Trophoblast cell (in vitro differentiated cells and primary cell): Measurements from ENCODE around the gene TENM4.

Source experiments
- DNase-seq, 2 donors: peaks; one replicate each; pipeline ENCODE4 v3.0.0-alpha.2; 2016
- H2AFZ ChIP-seq: 2 replicates; pipeline ENCODE4 v1.6.1; 2013; ENCODE audit warnings: low read length, moderate library complexity, mild to moderate bottlenecking; ENCODE audit not compliant: insufficient read depth, poor library complexity
- H2AK5ac ChIP-seq: 2 replicates; pipeline ENCODE4 v1.6.1; 2013; ENCODE audit warnings: mild to moderate bottlenecking, low read length
- H2BK120ac ChIP-seq: 2 replicates; pipeline ENCODE4 v1.6.1; 2013; ENCODE audit warnings: low read length, mild to moderate bottlenecking, moderate library complexity; ENCODE audit not compliant: insufficient read depth, poor library complexity
- H2BK12ac ChIP-seq: 2 replicates; pipeline ENCODE4 v1.6.1; 2013; ENCODE audit warnings: mild to moderate bottlenecking, low read length, moderate library complexity
- H2BK5ac ChIP-seq: 2 replicates; pipeline ENCODE4 v1.6.1; 2013; ENCODE audit warnings: low read length, low read depth, moderate library complexity, mild to moderate bottlenecking; ENCODE audit not compliant: poor library complexity
- H3K14ac ChIP-seq: 2 replicates; pipeline ENCODE4 v1.6.1; 2013; ENCODE audit warnings: mild to moderate bottlenecking, low read length
- H3K18ac ChIP-seq: 2 replicates; pipeline ENCODE4 v1.6.1; 2013; ENCODE audit warnings: mild to moderate bottlenecking, low read length
- H3K23ac ChIP-seq: 2 replicates; pipeline ENCODE4 v1.6.1; 2013; ENCODE audit warnings: low read length
- H3K27ac ChIP-seq: 2 replicates; pipeline ENCODE4 v1.5.1; 2013; ENCODE audit warnings: low read depth, mild to moderate bottlenecking, inconsistent platforms, low read length, moderate library complexity
- H3K27me3 ChIP-seq: 2 replicates; pipeline ENCODE4 v1.6.1; 2013; ENCODE audit warnings: inconsistent platforms, mild to moderate bottlenecking, low read length, moderate library complexity; ENCODE audit not compliant: insufficient read depth
- H3K36me3 ChIP-seq, 2 experiments: 1 replicate in 1 of 2; 2 replicates in 1 of 2; pipeline ENCODE4 v1.6.1; 2013; ENCODE audit warnings: low read length in 2 of 2, mild to moderate bottlenecking in 2 of 2, moderate library complexity in 1 of 2; ENCODE audit not compliant: insufficient read depth in 2 of 2, control insufficient read depth in 1 of 2
- H3K4ac ChIP-seq: 2 replicates; pipeline ENCODE4 v1.6.1; 2013; ENCODE audit warnings: low read depth, mild to moderate bottlenecking, low read length, moderate library complexity
- H3K4me1 ChIP-seq, 2 experiments: 1 replicate in 1 of 2; 2 replicates in 1 of 2; pipeline ENCODE4 v1.6.1; 2013; ENCODE audit warnings: low read length in 2 of 2, mild to moderate bottlenecking in 2 of 2, moderate library complexity in 1 of 2; ENCODE audit not compliant: insufficient read depth in 2 of 2, control insufficient read depth in 1 of 2
- H3K4me2 ChIP-seq: 2 replicates; pipeline ENCODE4 v1.6.1; 2013; ENCODE audit warnings: inconsistent platforms, mild to moderate bottlenecking, low read length, moderate library complexity
- H3K4me3 ChIP-seq: 2 replicates; pipeline ENCODE4 v1.5.1; 2013; ENCODE audit warnings: mild to moderate bottlenecking, low read depth, low read length, inconsistent platforms
- H3K79me1 ChIP-seq: one replicate; pipeline ENCODE4 v1.6.1; 2013; ENCODE audit warnings: low read length
- H3K79me2 ChIP-seq: 2 replicates; pipeline ENCODE4 v1.6.1; 2013; ENCODE audit warnings: low read length, mild to moderate bottlenecking; ENCODE audit not compliant: control insufficient read depth, insufficient read depth, poor library complexity
- H3K9ac ChIP-seq: 2 replicates; pipeline ENCODE4 v1.6.1; 2013; ENCODE audit warnings: mild to moderate bottlenecking, low read length
- H3K9me3 ChIP-seq: 2 replicates; pipeline ENCODE4 v1.6.1; 2013; ENCODE audit warnings: low read depth, mild to moderate bottlenecking, control low read depth, inconsistent platforms, low read length; ENCODE audit not compliant: insufficient read depth
- H4K12ac ChIP-seq: 2 replicates; pipeline ENCODE4 v1.6.1; 2013; ENCODE audit warnings: low read depth, mild to moderate bottlenecking, low read length, moderate library complexity
- H4K8ac ChIP-seq: 2 replicates; pipeline ENCODE4 v1.6.1; 2013; ENCODE audit warnings: low read depth, mild to moderate bottlenecking, low read length, moderate library complexity
- H4K91ac ChIP-seq: one replicate; pipeline ENCODE4 v1.6.1; 2013; ENCODE audit warnings: low read depth, mild to moderate bottlenecking, low read length, moderate library complexity
- WGBS: extraction: QIAGEN DNeasy Blood & Tissue Kit; methylation state at CpG from one replicate; pipeline ENCODE4 v1.1.7; 2013; ENCODE audit warnings: missing lambda C conversion rate; ENCODE audit not compliant: insufficient read length, insufficient coverage; ENCODE audit errors: extremely low coverage; 5-methylcytosine and 5-hydroxymethylcytosine counted together

The TENM4 gene

DNA sequence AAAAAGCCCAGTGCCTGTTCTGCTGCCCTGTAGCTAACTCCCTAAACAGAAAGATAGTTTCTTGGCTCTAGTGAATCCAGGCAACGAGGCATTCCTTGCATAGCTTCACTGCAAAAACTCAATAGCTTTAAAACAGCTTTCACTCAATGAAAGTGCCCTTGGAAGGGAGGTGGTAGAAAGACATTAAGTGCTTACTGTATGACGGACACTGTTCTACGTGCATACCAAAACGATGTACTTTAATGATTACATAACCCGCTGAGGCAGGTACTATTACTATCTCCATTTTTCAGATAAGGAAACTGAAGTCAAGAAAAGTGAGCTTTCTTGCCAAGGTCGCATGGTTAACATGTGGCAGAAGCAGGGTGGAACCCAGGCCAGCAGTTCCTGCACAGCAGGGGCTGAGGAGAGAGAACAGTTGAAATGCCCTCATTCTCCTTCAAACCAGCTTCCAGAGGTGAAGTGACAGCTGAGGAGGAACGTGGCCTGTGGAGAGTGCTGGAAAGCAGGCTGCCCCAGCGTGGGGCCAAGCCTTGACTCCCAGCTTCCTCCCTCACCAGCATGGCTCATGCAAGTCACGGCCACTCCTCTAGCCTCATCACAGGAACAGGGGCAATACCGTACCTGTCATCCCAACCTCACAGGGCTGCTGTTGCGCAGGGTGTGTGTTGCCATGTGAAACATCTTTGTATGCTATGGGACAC is 638.6 kb downstream of the TENM4 start:
- H3K4me1 ChIP-seq, result peaks cover 17 to 28% of the 10 kb centered on the region in 2 experiments
- no peak overlapping the region for H2AK5ac ChIP-seq
- no peak overlapping the region for H2BK120ac ChIP-seq
- peak overlapping the region; percentile 25 for H3K4me2 ChIP-seq
- H2BK12ac ChIP-seq, result peak overlapping the region; percentile 5
- no CpG with 5 or more reads among the region's 11 CpGs for WGBS
- no peaks in the 10 kb centered on the region for H3K27me3 ChIP-seq
- no peak overlapping the region for H4K8ac ChIP-seq
- no peak overlapping the region for H3K18ac ChIP-seq
- no peak overlapping the region for H3K14ac ChIP-seq
- H3K36me3 ChIP-seq, result peaks cover 2 to 9% of the 10 kb centered on the region in 2 experiments
- H3K23ac ChIP-seq, result no peak overlapping the region
- H3K4ac ChIP-seq, result no peak overlapping the region
- H2BK5ac ChIP-seq, result no peak overlapping the region
- H2AFZ ChIP-seq, result no peak overlapping the region
- peak overlapping the region; percentile 62 for H3K27ac ChIP-seq
- DNase-seq, result peak; percentile 83 to 91
- H3K9me3 ChIP-seq, result peaks cover 2% of the 10 kb centered on the region
- H3K9ac ChIP-seq, result peak overlapping the region; percentile 35
- peaks cover 2% of the 10 kb centered on the region for H3K79me2 ChIP-seq
- H4K91ac ChIP-seq, result peak overlapping the region; percentile 80
- no peak overlapping the region for H4K12ac ChIP-seq
- H3K79me1 ChIP-seq, result peaks cover 17% of the 10 kb centered on the region
- no peak overlapping the region for H3K4me3 ChIP-seq

DNA sequence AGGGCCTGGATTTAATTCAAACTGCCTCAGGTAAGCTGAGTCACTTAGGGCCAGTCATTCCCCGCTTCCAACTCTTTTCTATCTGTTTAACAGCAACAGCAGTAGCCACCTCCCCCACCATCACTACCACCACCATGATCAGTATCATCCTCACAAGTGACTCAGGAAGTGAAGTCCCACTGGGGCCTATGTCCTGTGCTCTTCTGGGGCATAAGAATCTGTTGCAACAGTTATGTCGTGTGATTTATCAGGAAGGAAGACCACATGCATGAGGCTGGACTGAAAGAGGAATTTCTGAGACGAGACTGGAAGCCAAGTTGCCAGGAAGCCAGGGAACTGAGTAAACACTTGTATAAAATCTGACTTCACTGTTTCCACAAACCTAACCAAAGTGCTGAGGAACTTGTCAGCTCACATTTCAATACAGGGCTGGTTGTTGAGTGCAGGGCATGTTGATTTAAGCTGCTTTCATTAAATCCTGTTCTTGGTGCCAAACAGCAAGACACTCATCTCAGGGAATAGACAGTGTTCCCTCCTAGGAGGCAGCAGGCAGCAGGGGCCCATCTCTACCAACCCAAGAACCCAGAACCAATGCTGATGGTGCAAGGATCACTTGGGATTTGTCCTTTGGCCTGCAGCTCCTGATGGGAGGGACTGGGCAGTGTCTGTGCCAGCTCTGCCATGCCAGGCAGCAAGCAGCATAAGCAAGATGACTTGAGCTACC is 639.5 kb downstream of the TENM4 start:
- H3K23ac ChIP-seq, result no peak overlapping the region
- H4K8ac ChIP-seq, result peak overlapping the region; percentile 44
- H3K18ac ChIP-seq, result peak overlapping the region; percentile 83
- H2BK5ac ChIP-seq, result peak overlapping the region; percentile 75
- H3K4me2 ChIP-seq, result no peak overlapping the region
- peak overlapping the region; percentile 62 for H3K4ac ChIP-seq
- H3K79me1 ChIP-seq, result peaks cover 17% of the 10 kb centered on the region
- no peaks in the 10 kb centered on the region for H3K27me3 ChIP-seq
- H2AK5ac ChIP-seq, result peak overlapping the region; percentile 42
- H3K36me3 ChIP-seq, result peaks cover 2 to 10% of the 10 kb centered on the region in 2 experiments
- peak overlapping the region; percentile 78 for H3K14ac ChIP-seq
- WGBS, result no CpG with 5 or more reads among the region's 3 CpGs
- peak overlapping the region; percentile 90 for H2BK120ac ChIP-seq
- H3K9ac ChIP-seq, result no peak overlapping the region
- DNase-seq, result peak; percentile 97
- H2AFZ ChIP-seq, result no peak overlapping the region
- peaks cover 2% of the 10 kb centered on the region for H3K9me3 ChIP-seq
- peak overlapping the region; percentile 74 for H2BK12ac ChIP-seq
- no peak overlapping the region for H3K4me3 ChIP-seq
- peaks cover 17 to 27% of the 10 kb centered on the region in 2 experiments for H3K4me1 ChIP-seq
- H3K27ac ChIP-seq, result peak overlapping the region; percentile 62
- peak overlapping the region; percentile 80 for H4K91ac ChIP-seq
- no peak overlapping the region for H4K12ac ChIP-seq
- H3K79me2 ChIP-seq, result peaks cover 2% of the 10 kb centered on the region

DNA sequence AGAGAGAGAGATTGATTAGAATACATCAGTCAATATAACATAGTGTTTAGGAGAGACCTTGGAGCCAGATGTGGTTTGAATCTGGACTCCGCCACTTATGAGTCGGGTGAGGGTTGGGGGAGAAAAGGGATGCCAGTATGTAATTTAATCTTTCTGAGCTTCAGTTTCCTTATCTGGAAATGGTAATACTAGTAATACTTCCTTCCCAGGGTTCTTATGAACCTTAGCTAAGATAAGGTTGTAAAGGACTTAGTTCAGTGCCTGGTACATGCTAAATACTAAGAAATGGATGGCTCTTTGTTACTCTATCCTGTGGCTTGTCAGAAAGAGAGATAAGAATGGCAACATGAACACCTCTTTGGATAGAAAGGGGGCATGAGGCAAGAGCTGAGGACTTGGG is 640.1 kb downstream of the TENM4 start:
- H3K36me3 ChIP-seq, result peaks cover 4 to 16% of the 10 kb centered on the region in 2 experiments
- no peak overlapping the region for H2BK5ac ChIP-seq
- H3K9me3 ChIP-seq, result peaks cover 2% of the 10 kb centered on the region
- no peak overlapping the region for H3K4me2 ChIP-seq
- peaks cover 17 to 26% of the 10 kb centered on the region in 2 experiments for H3K4me1 ChIP-seq
- no peak overlapping the region for H4K12ac ChIP-seq
- no peak overlapping the region for H4K8ac ChIP-seq
- no peak overlapping the region for H2AFZ ChIP-seq
- no peak for DNase-seq
- H2BK12ac ChIP-seq, result no peak overlapping the region
- H3K27ac ChIP-seq, result peak overlapping the region; percentile 62
- no peak overlapping the region for H2BK120ac ChIP-seq
- H2AK5ac ChIP-seq, result no peak overlapping the region
- no CpG with 5 or more reads among the region's 2 CpGs for WGBS
- H4K91ac ChIP-seq, result peak overlapping the region; percentile 80
- H3K79me1 ChIP-seq, result peaks cover 17% of the 10 kb centered on the region
- no peak overlapping the region for H3K23ac ChIP-seq
- H3K4me3 ChIP-seq, result no peak overlapping the region
- H3K9ac ChIP-seq, result no peak overlapping the region
- H3K4ac ChIP-seq, result no peak overlapping the region
- H3K79me2 ChIP-seq, result peaks cover 2% of the 10 kb centered on the region
- H3K14ac ChIP-seq, result no peak overlapping the region
- no peak overlapping the region for H3K18ac ChIP-seq
- no peaks in the 10 kb centered on the region for H3K27me3 ChIP-seq

DNA sequence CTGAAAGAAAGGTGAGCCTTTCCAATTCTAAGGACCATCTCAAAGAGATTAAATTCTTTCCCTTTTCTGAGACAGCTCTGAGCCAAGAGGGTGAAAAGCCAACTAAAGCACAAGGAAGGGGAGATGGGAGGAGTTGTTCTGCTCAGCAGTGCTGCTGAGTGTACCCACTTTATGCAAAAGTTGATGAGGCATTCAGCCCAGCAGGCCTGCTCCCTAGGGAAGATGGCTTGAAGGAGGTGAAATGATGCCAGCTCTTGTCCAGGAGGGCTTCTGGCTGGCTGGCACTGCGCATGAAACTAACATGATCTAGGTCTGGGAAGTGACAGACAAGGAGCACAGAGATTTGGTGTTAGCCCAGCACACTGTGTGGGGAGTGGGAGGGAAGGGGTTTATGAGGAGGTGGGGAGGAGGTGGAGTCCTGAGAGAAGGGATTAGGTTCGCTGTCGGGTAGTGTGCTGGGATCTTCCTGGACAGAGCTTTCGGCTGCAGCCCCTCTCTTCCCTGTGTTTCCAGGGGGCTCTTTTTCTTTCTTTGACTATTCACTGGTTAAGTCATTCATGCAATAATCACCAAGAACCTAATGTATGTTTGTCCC is 640.6 kb downstream of the TENM4 start:
- H3K9me3 ChIP-seq, result peaks cover 2% of the 10 kb centered on the region
- H3K4me3 ChIP-seq, result no peak overlapping the region
- H3K27me3 ChIP-seq, result no peaks in the 10 kb centered on the region
- H3K4me2 ChIP-seq, result no peak overlapping the region
- H2BK12ac ChIP-seq, result peak overlapping the region; percentile 1
- H3K4me1 ChIP-seq, result peaks cover 16 to 22% of the 10 kb centered on the region in 2 experiments
- no peak overlapping the region for H3K9ac ChIP-seq
- H2BK5ac ChIP-seq, result peak overlapping the region; percentile 50
- H3K36me3 ChIP-seq, result peaks cover 3 to 17% of the 10 kb centered on the region in 2 experiments
- H4K12ac ChIP-seq, result no peak overlapping the region
- H3K4ac ChIP-seq, result peak overlapping the region; percentile 7
- H2AK5ac ChIP-seq, result peak overlapping the region; percentile 87
- DNase-seq, result no peak
- no CpG with 5 or more reads among the region's 4 CpGs for WGBS
- H3K23ac ChIP-seq, result no peak overlapping the region
- H3K27ac ChIP-seq, result peak overlapping the region; percentile 62
- peak overlapping the region; percentile 65 for H3K18ac ChIP-seq
- H4K8ac ChIP-seq, result peak overlapping the region; percentile 67
- H3K79me1 ChIP-seq, result peaks cover 13% of the 10 kb centered on the region
- no peak overlapping the region for H3K14ac ChIP-seq
- no peak overlapping the region for H2AFZ ChIP-seq
- H4K91ac ChIP-seq, result peak overlapping the region; percentile 41
- peaks cover 2% of the 10 kb centered on the region for H3K79me2 ChIP-seq
- peak overlapping the region; percentile 52 for H2BK120ac ChIP-seq
